ENCODE data around the gene TCEAL3.

DNA sequence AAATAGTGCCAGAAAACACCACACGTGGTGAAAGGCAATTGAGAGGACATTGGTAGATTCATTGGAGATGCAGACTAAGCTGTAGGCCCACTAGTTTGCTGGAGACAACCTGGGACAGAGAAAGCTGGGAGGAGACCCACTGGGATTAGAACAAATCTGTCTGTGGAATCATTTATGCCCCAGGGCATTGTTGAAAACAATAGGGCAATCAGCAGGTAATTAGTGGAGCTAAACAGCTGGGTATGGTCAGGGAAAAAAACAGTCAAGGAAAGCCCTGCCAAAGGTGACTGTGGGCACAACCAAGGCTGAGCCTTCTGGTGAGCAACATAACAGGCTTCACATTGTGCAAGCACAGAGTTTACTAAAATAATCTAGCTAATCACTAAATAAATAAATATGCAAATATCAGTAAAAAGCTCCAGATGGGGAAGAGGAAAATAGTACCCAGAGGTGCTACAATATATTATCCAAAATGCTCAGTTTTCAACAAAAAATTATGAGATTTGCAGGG is 9.0 kb downstream of the TCEAL3 start:
- TF ChIP-seq, protein P1, sequence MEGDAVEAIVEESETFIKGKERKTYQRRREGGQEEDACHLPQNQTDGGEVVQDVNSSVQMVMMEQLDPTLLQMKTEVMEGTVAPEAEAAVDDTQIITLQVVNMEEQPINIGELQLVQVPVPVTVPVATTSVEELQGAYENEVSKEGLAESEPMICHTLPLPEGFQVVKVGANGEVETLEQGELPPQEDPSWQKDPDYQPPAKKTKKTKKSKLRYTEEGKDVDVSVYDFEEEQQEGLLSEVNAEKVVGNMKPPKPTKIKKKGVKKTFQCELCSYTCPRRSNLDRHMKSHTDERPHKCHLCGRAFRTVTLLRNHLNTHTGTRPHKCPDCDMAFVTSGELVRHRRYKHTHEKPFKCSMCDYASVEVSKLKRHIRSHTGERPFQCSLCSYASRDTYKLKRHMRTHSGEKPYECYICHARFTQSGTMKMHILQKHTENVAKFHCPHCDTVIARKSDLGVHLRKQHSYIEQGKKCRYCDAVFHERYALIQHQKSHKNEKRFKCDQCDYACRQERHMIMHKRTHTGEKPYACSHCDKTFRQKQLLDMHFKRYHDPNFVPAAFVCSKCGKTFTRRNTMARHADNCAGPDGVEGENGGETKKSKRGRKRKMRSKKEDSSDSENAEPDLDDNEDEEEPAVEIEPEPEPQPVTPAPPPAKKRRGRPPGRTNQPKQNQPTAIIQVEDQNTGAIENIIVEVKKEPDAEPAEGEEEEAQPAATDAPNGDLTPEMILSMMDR (IDR thresholded peaks at IDR 0.05), result no peak
- TF ChIP-seq POLR2A (IDR thresholded peaks at IDR 0.05), result no peak
